Keratinocyte (primary cell): Measurements from ENCODE around the gene SMTN. TPM values are rescaled to one million over a fixed set of nuclear protein-coding genes. Genes with fewer than 3 reads are reported as not detected.

Experiments used
- DNase-seq: peaks from one replicate; pipeline ENCODE4 v3.0.0-alpha.2; 2011; ENCODE audit warnings: low read depth, missing footprints, low spot score
- FAIRE-seq: peaks from 2 replicates; lab custom pipeline; 2011; peaks lifted over from hg19 to GRCh38; lab: Jason Lieb, UNC
- H2AFZ ChIP-seq: 2 replicates; pipeline ENCODE4 v1.6.0; 2012; ENCODE audit warnings: low read length, control low read depth, inconsistent platforms; ENCODE audit not compliant: control insufficient read depth
- H3K27ac ChIP-seq: 2 replicates; pipeline ENCODE4 v1.5.1; 2011; ENCODE audit warnings: low read length; ENCODE audit not compliant: control insufficient read depth, insufficient read depth
- H3K27me3 ChIP-seq: 3 replicates; pipeline ENCODE4 v1.6.0; 2011; ENCODE audit warnings: low read length; ENCODE audit not compliant: control insufficient read depth, insufficient read depth; ENCODE audit errors: extremely low read depth
- H3K36me3 ChIP-seq, 2 experiments: 2 replicates in 1 of 2; 3 replicates in 1 of 2; pipeline ENCODE4 v1.5.1; 2011; ENCODE audit warnings: low read length in 2 of 2, mild to moderate bottlenecking in 1 of 2; ENCODE audit not compliant: control insufficient read depth in 2 of 2, insufficient read depth in 2 of 2; ENCODE audit errors: extremely low read depth in 1 of 2
- H3K4me1 ChIP-seq: 3 replicates; pipeline ENCODE4 v1.5.1; 2011; ENCODE audit warnings: low read length; ENCODE audit not compliant: control insufficient read depth, insufficient read depth; ENCODE audit errors: extremely low read depth
- H3K4me2 ChIP-seq: 3 replicates; pipeline ENCODE4 v1.6.0; 2011; ENCODE audit warnings: low read depth, low read length; ENCODE audit not compliant: control insufficient read depth, insufficient read depth; ENCODE audit errors: extremely low read depth
- H3K4me3 ChIP-seq, 3 experiments: fragments of 200-600 bp in 1 of 3; sonication (generic) in 1 of 3; 2 replicates in 2 of 3; 3 replicates in 1 of 3; pipeline ENCODE4 v1.5.1; 2011 to 2016; ENCODE audit warnings: low read length in 3 of 3, mild to moderate bottlenecking in 3 of 3, control low read depth in 2 of 3, inconsistent platforms in 1 of 3, low read depth in 1 of 3, mixed read lengths in 1 of 3, mixed run types in 1 of 3, moderate library complexity in 1 of 3; ENCODE audit not compliant: control insufficient read depth in 2 of 3, insufficient read depth in 2 of 3; ENCODE audit errors: extremely low read depth in 1 of 3
- H3K79me2 ChIP-seq: 2 replicates; pipeline ENCODE4 v1.6.0; 2012; ENCODE audit warnings: low read length; ENCODE audit not compliant: control insufficient read depth, insufficient read depth
- H3K9ac ChIP-seq: 3 replicates; pipeline ENCODE4 v1.6.0; 2011; ENCODE audit warnings: low read length; ENCODE audit not compliant: control insufficient read depth, insufficient read depth; ENCODE audit errors: extremely low read depth
- H3K9me1 ChIP-seq: 3 replicates; pipeline ENCODE4 v1.6.0; 2011; ENCODE audit warnings: low read length; ENCODE audit not compliant: control insufficient read depth, insufficient read depth; ENCODE audit errors: extremely low read depth
- H3K9me3 ChIP-seq: 2 replicates; pipeline ENCODE4 v1.5.1; 2012; ENCODE audit warnings: low read depth, low read length; ENCODE audit not compliant: control insufficient read depth
- H4K20me1 ChIP-seq: 3 replicates; pipeline ENCODE4 v1.6.0; 2011; ENCODE audit warnings: low read length; ENCODE audit not compliant: control insufficient read depth, insufficient read depth; ENCODE audit errors: extremely low read depth
- EZH2 ChIP-seq: IDR thresholded peaks from one replicate; pipeline ENCODE4 v1.6.1; 2012; ENCODE audit warnings: inconsistent platforms, mild to moderate bottlenecking, low read length, moderate library complexity
- dilution Hi-C: fragments of 300-500 bp; cut with MboI; formaldehyde crosslinking; loops from one replicate; pipeline ENCODE4 v1.7.0; 2020; ENCODE audit warnings: low sequenced_read_pairs; ENCODE audit not compliant: extremely low pct_ligation_motif_present
- polyA plus RNA-seq, 5 experiments: library from polyadenylated mRNA; depleted of rRNA in 3 of 5; stranded (reverse) in 3 of 5; stranded (forward) in 1 of 5; unstranded in 1 of 5; fragments of >200 nt; gene quantifications; 1 replicate in 1 of 5; 2 replicates in 3 of 5; 3 replicates in 1 of 5; pipeline versions ENCODE4 v1.2.1 to v1.2.3, GENCODE V29; 2011 to 2012; ENCODE audit warnings: missing spikeins in 2 of 5, low read depth in 1 of 5, low replicate concordance in 1 of 5
- TF ChIP-seq, protein P1 (sequence below), 3 experiments: IDR thresholded peaks in 1 of 3; conservative IDR thresholded peaks in 1 of 3; optimal IDR thresholded peaks in 1 of 3; 2 replicates in 2 of 3; 3 replicates in 1 of 3; pipeline versions ENCODE3 to v1.5.1; 2011; ENCODE audit warnings: low read length in 3 of 3, mild to moderate bottlenecking in 3 of 3, moderate library complexity in 2 of 3, control low read depth in 1 of 3, inconsistent platforms in 1 of 3; ENCODE audit not compliant: insufficient read depth in 2 of 3; ENCODE audit errors: extremely low read depth in 1 of 3

The SMTN gene
- polyA plus RNA-seq, 1 donor (not counting 4 experiments of a cell fraction or from before 2014, with no cell fraction given), result 61.2 TPM

GRCh38 chr22:31079095-31079642, 1.9 kb upstream of the SMTN start:
- TF ChIP-seq EZH2, result no peak
- TF ChIP-seq, protein P1, sequence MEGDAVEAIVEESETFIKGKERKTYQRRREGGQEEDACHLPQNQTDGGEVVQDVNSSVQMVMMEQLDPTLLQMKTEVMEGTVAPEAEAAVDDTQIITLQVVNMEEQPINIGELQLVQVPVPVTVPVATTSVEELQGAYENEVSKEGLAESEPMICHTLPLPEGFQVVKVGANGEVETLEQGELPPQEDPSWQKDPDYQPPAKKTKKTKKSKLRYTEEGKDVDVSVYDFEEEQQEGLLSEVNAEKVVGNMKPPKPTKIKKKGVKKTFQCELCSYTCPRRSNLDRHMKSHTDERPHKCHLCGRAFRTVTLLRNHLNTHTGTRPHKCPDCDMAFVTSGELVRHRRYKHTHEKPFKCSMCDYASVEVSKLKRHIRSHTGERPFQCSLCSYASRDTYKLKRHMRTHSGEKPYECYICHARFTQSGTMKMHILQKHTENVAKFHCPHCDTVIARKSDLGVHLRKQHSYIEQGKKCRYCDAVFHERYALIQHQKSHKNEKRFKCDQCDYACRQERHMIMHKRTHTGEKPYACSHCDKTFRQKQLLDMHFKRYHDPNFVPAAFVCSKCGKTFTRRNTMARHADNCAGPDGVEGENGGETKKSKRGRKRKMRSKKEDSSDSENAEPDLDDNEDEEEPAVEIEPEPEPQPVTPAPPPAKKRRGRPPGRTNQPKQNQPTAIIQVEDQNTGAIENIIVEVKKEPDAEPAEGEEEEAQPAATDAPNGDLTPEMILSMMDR (optimal IDR thresholded peaks at IDR 0.05 in 1 of 3, IDR thresholded peaks at IDR 0.05 in 1 of 3, conservative IDR thresholded peaks at IDR 0.05 in 1 of 3; ENCODE audit: extremely low read depth in 1 of 3, insufficient read depth in 2 of 3, low read length in 3 of 3), result no peak
- DNase-seq (no peak), FAIRE-seq (no peak)
- no peak overlapping the region for H3K9ac ChIP-seq
- H3K36me3 ChIP-seq, result peaks cover 7 to 20% of the 10 kb centered on the region in 2 experiments
- H3K4me1 ChIP-seq, result peaks cover 36% of the 10 kb centered on the region
- H3K4me3 ChIP-seq, result no peak overlapping the region
- no peak overlapping the region for H3K27ac ChIP-seq
- H3K9me1 ChIP-seq, result peaks cover 2% of the 10 kb centered on the region
- no peak overlapping the region for H2AFZ ChIP-seq
- H3K9me3 ChIP-seq, result no peaks in the 10 kb centered on the region
- H3K4me2 ChIP-seq, result no peak overlapping the region
- dilution Hi-C loops, result no loop called here
- H3K79me2 ChIP-seq, result peaks cover 29% of the 10 kb centered on the region
- peaks cover 8% of the 10 kb centered on the region for H4K20me1 ChIP-seq
- no peaks in the 10 kb centered on the region for H3K27me3 ChIP-seq

GRCh38 chr22:31080164-31080847, 812 bp upstream of the SMTN start:
- DNase-seq (no peak), FAIRE-seq (no peak)
- Histone ChIP-seq H3K9ac (peak overlapping the region; percentile 91), H3K4me1 (peaks cover 42% of the 10 kb centered on the region), H3K36me3 (peaks cover 7 to 24% of the 10 kb centered on the region in 2 experiments), H3K9me3 (no peaks in the 10 kb centered on the region), H4K20me1 (peaks cover 8% of the 10 kb centered on the region), H3K4me2 (peak overlapping the region; percentile 90), H3K4me3 (peak overlapping the region; percentile 85 to 87 (median 86)), H3K27me3 (no peaks in the 10 kb centered on the region), H2AFZ (peak overlapping the region; percentile 86), H3K79me2 (peaks cover 39% of the 10 kb centered on the region), H3K27ac (peak overlapping the region; percentile 92), H3K9me1 (peaks cover 2% of the 10 kb centered on the region)
- no peak for TF ChIP-seq EZH2
- TF ChIP-seq, protein P1 (optimal IDR thresholded peaks at IDR 0.05 in 1 of 3, IDR thresholded peaks at IDR 0.05 in 1 of 3, conservative IDR thresholded peaks at IDR 0.05 in 1 of 3; ENCODE audit: extremely low read depth in 1 of 3, insufficient read depth in 2 of 3, low read length in 3 of 3), result no peak
- dilution Hi-C loops, result no loop called here
